ENCODE results near the gene SDF4.

SDF4 gene

DNA sequence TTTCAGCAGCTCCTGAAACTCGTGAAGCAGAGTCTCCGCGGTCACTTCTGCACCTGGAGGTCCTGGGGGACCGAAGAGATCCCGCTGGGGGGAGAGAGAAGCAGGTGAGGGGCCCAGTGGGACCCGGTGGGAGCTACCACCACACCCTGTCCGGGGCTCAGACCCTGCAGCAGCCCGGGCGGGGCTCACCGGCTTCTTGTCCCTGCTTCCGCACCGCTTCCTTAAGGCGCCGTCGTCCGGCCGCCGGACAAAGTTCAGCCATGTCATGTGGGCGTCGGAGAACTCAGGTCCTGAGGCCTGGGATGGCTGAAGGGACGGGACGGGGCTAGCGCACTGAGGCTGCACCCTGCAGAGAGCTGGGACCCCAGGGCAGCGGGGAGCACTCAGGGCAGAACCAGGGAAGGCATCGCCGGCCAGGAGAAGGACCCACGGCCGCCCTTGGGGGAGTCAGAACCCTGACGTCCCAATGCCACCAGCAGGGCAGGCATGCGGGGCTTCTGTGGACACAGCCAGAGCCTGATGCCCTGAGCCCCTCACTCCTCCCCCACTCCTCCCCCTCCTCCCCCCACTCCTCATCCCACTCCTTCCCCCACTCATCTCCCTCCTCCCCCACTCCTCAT, 12.5 kb upstream of the SDF4 start:
- H3K27ac ChIP-seq = no peak overlapping the region
- no peak for TF ChIP-seq ZFX (IDR thresholded peaks at IDR 0.05)
- TF ChIP-seq, protein P1, sequence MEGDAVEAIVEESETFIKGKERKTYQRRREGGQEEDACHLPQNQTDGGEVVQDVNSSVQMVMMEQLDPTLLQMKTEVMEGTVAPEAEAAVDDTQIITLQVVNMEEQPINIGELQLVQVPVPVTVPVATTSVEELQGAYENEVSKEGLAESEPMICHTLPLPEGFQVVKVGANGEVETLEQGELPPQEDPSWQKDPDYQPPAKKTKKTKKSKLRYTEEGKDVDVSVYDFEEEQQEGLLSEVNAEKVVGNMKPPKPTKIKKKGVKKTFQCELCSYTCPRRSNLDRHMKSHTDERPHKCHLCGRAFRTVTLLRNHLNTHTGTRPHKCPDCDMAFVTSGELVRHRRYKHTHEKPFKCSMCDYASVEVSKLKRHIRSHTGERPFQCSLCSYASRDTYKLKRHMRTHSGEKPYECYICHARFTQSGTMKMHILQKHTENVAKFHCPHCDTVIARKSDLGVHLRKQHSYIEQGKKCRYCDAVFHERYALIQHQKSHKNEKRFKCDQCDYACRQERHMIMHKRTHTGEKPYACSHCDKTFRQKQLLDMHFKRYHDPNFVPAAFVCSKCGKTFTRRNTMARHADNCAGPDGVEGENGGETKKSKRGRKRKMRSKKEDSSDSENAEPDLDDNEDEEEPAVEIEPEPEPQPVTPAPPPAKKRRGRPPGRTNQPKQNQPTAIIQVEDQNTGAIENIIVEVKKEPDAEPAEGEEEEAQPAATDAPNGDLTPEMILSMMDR (conservative IDR thresholded peaks at IDR 0.05) = no peak

DNA sequence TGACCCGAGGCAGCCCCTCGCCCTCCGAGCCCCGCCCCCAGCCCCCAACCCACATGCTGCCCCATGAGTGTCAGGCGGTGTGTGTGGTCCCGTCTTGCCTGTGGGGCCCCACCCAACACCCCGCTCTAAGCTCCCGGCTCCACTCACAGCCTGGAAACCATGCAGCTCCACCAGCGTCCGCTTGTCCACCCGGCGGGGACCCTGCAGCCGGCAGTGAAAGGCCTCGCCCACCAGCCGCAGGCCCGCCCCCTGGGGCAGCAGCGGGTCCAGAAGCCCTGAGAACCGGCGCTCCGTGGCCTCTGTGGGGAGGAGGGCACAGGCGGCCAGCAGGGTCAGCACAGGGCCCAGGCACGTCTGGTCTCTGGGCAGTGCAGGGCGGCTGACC, 12.0 kb upstream of the SDF4 start:
- TF ChIP-seq, protein P1 (conservative IDR thresholded peaks at IDR 0.05) = no peak
- no peak for TF ChIP-seq ZFX (IDR thresholded peaks at IDR 0.05)
- no peak overlapping the region for H3K27ac ChIP-seq

DNA sequence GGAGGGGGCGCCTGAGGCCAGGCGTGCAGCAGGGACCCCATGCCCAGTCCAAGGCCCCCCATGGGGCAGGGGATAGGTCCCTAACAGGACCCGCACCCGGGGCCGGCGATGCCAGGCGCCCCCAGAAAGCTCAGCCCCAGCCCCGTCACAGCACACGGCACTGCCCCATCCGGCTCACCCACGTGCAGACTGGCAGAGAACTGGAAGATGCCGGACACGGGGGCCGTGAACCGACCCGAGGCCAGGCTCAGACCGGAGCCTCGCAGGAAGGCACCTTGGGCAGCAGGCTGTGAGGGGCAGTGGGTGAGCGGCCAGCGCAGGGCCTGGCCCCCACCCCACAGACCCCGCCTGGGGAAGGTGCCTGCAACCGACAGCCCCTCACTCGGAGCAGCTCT, 11.5 kb upstream of the SDF4 start:
- TF ChIP-seq ZFX (IDR thresholded peaks at IDR 0.05) = no peak
- TF ChIP-seq, protein P1 (conservative IDR thresholded peaks at IDR 0.05) = no peak
- H3K27ac ChIP-seq = no peak overlapping the region

DNA sequence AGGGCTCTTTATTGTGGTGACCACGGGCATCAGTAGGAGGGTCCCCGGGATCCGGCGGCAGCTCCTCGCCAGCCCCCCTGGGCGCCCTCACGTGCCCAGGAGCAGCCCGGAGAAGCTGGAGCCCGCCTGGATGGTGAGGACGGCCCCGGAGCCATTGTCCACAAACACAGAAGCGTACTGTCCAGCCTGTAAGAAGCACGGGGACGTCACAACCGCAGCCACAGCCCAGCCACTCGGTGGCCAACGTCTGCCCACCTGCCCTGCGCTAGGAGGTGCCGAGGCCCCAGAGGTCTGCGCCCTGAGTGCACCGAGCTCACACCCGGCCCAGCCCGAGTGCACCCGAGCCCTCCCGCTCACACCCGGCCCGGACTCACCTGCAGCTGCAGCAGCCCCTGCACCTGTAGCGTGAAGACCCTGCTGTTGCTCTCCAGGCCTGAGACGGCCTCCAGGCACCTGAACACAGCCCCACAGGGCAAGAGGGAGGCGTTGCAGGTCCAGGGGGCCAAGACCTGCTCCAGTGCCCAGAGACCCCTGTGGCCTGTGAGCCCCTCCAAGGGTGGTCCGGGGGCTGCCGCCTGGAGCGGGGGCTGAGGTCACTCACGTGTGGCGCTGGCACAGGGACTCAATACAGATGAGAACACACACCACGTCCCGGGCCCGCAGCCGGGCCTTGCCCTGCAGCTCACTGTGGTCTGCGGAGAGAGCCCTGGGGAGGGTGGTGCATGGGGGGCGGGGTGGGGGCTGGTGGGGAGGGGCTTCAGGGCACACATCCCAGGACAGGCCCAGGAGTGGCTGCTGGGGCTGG, 10.9 kb upstream of the SDF4 start:
- TF ChIP-seq, protein P1 (conservative IDR thresholded peaks at IDR 0.05) = no peak
- no peak for TF ChIP-seq ZFX (IDR thresholded peaks at IDR 0.05)
- H3K27ac ChIP-seq = no peak overlapping the region

DNA sequence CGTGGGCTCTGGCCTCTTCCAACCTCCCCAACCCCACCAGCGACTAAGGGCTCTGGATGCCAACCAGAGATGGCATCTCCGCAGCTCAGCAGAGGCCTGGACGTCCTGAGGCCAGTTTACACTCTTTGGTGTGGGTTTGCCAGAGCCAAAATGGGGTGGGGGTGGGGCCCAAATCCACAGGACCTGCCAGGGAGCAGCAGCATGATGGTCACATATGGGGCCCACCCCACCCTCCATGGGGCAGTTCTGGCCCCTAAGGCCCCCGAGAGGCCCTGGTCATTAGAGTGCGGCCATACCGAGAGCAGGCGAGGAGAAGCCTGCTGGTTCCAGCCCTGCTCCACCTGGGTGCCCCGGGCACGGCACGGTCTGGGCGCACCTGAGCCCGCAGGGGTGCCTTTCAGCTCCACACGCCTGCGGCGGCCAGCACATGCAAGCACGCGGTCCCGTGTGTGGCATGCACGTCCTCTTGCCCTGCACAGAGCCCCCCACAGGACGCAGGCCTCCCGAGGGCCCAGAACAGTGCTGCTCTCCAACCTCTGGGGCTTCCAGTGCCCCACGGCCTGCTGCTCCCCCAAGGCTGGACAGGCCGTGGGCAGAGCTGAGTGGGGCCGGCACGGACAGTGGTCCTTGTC, 9.9 kb upstream of the SDF4 start:
- no peak for TF ChIP-seq ZFX (IDR thresholded peaks at IDR 0.05)
- TF ChIP-seq, protein P1 (conservative IDR thresholded peaks at IDR 0.05) = no peak
- peak overlapping the region; percentile 100 for H3K27ac ChIP-seq

DNA sequence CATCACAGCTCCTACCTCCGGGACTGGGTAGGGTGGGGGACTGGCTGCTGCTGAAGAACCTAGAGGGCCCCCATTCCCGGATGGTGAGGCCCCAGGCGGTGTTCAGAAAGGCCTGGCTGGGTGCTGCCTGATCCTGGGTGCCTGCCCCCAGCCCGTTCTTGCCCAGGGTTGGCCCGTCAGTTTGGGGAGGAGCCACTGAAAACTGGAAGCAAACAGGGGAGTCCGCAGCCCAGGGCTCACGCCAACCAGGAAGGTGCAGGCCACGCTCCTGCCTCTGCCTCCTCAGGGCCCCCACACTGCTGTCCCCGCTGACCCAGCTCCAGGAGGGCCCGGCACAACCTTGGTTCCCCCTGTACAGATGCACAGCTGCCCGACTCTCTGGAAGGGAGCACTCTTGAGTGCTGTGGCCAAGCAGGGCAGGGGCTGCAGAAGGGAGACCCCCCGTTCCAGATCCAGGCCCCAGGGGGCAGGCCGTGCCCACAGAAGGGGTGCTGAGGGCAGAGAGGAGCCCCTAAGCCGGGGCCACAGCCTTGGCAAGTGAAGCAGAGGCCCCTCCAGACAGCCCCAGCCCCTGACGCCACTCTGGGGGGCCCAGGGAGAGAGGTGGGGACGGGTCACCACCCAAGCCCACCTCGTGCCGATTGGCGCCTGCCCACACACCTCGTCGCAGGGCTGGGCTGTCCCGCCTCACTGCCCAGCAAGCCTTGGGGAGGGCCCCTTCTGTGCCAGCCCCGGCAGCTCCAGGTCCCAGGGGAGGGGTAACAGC, 9.2 kb upstream of the SDF4 start:
- H3K27ac ChIP-seq = peak overlapping the region; percentile 100

More for the DNA sequence above, 9.2 kb upstream of the SDF4 start:
- TF ChIP-seq, protein P1 (conservative IDR thresholded peaks at IDR 0.05) = no peak
- peak; percentile 15; the same call in 1 of the 2 replicates for TF ChIP-seq ZFX (IDR thresholded peaks at IDR 0.05)
